GM19193 (cell line): ENCODE measurements around the gene RBX1.

Source experiments
- POLR2A ChIP-seq: IDR thresholded peaks from 4 replicates; pipeline ENCODE4 v1.6.1; 2011; ENCODE audit not compliant: insufficient read depth, insufficient read length; ENCODE audit errors: extremely low read depth

The RBX1 gene

GRCh38 chr22:40950962-40951794, at the start of gene RBX1:
Gene RBX1 (plus strand): TSS chr22:40951378. CDS start chr22:40951399, 21 bp downstream.
- peak; percentile 92 for TF ChIP-seq POLR2A

GRCh38 chr22:40904101-40904500, 47.1 kb upstream of the RBX1 start:
- TF ChIP-seq POLR2A: no peak

GRCh38 chr22:40908895-40909294, 42.3 kb upstream of the RBX1 start:
- TF ChIP-seq POLR2A: no peak

- TF ChIP-seq POLR2A: no peak
Observed at GRCh38 chr22:40911772-40912171, 39.4 kb upstream of the RBX1 start.

GRCh38 chr22:40919446-40919845, 31.7 kb upstream of the RBX1 start:
- no peak for TF ChIP-seq POLR2A

GRCh38 chr22:40920526-40920925, 30.7 kb upstream of the RBX1 start:
- no peak for TF ChIP-seq POLR2A

GRCh38 chr22:40922484-40923303, 28.5 kb upstream of the RBX1 start:
- no peak for TF ChIP-seq POLR2A

GRCh38 chr22:40928657-40929056, 22.5 kb upstream of the RBX1 start:
- TF ChIP-seq POLR2A: no peak

GRCh38 chr22:40932396-40932795, 18.8 kb upstream of the RBX1 start:
- TF ChIP-seq POLR2A: no peak

- no peak for TF ChIP-seq POLR2A
Observed at GRCh38 chr22:40939202-40939601, 12.0 kb upstream of the RBX1 start.

GRCh38 chr22:40951795-40952605, 822 bp downstream of the RBX1 start:
- no peak for TF ChIP-seq POLR2A

- TF ChIP-seq POLR2A: no peak
Observed at GRCh38 chr22:40953471-40953870, 2.3 kb downstream of the RBX1 start.

GRCh38 chr22:40954113-40954512, 2.9 kb downstream of the RBX1 start:
- no peak for TF ChIP-seq POLR2A

GRCh38 chr22:40955571-40955970, 4.4 kb downstream of the RBX1 start:
- no peak for TF ChIP-seq POLR2A

GRCh38 chr22:40957601-40958000, 6.4 kb downstream of the RBX1 start:
- TF ChIP-seq POLR2A: no peak
